NCI-H748 (cell line): ENCODE results near the gene DNPEP.
"Not testable (repeated sequence)": the region's sequence is repeated elsewhere in the genome, so short reads cannot be mapped to it uniquely, and the experiment has no call there.

ENCODE experiments used
- DNase-seq: peaks from one replicate; lab custom pipeline; 2025; ENCODE audit not compliant: unreplicated experiment; lab: John Stamatoyannopoulos, UW

DNPEP gene

DNA sequence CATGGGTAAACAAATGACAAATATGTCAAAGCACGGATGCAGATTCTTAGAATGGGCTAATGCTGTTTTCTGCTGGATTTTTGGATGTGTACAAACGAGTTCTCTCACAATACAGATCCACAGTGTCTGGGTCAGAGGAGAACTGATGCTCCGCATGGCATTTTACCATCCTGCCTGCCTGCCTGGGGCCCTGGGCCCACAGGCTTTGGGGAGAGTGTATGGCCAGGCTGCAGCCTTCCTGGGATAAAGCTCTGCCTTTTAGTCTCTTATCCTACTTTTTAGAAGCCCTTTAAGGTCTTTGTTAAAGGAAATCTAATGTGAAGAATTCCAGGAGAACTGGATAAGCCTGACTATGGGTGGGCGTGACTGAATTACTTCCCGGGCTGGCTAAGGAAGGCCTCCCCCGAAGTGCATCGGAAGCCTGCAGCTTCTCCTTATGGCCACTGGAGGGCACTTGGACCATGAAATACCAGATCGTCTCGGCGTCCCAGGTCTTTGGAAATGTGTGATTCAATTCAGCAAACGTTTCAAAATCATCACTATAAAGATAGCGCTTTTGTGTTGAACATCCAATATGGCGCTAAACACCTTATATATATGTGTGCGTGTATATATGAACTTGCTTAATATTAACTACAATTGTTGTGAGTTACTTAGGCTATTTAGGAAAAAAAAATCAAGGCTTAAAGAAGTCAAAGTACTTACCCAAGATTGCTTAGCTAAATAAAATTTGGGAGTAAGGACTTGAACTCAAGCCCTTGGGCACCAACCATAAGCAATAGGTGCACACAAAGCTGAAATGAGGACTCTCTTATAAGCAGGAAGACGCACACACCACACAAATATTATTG, 15.2 kb upstream of the DNPEP start:
- DNase-seq, result peak; percentile 82

DNA sequence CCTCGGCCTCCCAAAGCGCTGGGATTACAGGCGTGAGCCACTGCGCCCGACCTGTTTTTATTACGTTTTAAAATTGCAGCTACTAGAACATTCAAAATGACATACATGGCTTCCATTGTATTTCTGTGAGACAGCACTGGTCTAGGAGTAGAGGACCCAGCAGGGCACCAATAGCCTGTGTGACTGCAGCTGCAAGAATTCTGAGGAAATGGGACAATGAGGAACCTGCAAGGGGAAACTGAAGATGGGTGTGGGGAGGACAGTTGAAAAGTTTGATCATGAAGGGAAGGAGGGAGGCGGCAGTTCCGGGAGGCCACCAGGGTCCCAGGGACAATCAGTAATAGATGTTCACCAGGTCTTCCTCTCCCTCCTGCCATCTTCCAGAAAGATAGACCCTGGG, 13.9 kb upstream of the DNPEP start:
- DNase-seq, result no peak

- no peak for DNase-seq
Observed at GRCh38 chr2:219400562-219400961, 12.8 kb upstream of the DNPEP start.

DNA sequence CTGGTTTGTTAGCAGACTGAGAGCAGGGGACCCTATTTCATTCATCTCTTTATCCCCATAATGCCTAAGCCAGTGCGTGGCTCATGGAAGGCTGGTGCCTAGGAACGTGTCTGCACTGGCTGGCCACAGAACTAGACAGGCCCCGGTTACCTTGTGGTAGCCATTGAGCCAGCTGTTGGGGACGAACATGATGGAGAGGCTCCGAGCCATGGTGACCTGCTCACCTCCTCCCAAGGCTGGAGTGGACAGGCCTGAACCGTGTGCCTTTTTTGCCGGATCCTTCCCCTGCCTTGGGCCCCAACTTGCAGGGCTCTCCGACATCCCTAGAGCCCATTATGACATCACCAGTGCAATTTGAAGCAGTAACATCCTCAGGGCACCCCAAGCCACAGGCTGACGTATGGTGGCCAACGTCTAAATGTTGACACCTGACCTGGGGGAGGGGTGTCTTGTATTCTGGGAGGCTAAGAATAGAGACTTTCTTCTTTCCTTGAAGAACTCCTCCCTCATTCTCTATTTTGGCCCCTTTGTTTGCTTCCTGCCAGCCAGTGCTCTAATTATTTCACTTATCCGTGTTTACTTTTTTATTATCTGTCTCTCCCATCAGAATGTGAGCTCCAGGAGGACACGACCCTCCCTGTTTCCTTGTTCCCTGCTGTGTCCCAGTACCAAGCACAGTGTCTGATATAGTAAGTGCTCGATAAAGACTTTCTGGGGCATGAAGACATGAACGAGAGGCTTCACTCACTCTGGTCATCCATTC, 12.2 kb upstream of the DNPEP start:
- peak; percentile 30 for DNase-seq

- DNase-seq, result peak; percentile 77
Observed at GRCh38 chr2:219398721-219399363, 11.1 kb upstream of the DNPEP start.

DNA sequence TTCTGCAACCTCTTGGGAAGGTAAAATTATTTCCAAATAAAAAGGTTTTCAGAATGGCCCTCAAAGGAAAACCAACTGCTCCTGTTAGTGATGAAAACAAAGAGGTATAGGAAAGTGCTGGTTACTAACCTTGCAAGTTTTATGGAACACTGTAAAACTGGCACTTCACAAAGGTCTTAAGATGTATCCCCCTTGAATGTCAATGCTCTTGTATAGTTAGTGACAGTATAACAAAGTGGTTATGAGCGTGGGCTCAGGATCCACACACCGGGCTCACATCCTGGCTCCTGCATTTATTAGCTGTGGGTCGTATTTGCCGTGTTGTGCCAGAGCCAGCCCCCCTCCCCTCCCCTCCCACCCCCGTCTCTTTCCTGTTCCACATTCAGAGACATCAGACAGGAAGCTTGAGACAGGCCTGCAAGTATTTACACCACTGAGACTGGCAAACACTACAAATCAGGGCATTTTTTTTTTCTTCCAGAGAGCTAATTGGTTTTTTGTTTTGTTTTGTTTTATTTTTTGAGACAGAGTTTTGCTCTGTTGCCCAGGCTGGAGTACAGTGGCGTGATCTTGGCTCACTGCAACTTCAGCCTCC, 9.2 kb upstream of the DNPEP start:
- DNase-seq, result no peak

DNA sequence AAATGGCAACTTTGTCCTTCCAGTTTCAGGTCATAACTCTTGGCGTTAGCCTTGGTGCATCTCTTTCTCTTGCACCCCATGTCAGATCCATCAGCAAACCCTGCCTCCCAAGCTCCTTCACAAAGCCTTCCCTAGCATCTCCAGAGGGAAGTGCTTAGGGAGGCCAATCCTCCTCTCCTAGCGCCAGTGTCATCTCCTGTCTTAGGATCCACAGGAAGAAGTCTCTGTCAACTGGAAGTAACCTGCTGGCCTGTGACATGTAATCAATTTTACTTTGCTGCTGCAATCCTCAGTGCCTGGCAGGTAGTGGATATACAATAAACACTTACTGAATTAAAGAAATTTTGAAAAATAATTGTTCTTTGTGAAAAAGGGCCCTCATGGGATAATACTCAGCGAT, 7.9 kb upstream of the DNPEP start:
- no peak for DNase-seq

DNA sequence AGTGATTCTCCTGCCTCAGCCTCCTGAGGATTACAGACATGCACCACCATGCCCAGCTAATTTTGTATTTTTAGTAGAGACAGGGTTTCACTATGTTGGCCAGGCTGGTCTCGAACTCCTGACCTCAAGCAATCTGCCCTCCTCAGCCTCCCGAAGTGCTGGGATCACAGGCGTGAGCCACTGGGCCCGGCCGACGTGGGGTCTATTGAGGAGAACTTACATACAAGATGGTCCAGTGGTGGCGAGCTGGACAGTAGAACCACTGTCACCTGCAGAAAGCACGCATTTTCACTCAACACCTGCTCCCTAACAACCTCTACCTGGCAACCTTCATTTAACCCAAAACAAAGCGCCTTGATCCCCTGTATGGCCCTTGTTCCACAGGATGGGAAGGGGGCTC, 7.3 kb upstream of the DNPEP start:
- DNase-seq, result not testable (repeated sequence)

DNA sequence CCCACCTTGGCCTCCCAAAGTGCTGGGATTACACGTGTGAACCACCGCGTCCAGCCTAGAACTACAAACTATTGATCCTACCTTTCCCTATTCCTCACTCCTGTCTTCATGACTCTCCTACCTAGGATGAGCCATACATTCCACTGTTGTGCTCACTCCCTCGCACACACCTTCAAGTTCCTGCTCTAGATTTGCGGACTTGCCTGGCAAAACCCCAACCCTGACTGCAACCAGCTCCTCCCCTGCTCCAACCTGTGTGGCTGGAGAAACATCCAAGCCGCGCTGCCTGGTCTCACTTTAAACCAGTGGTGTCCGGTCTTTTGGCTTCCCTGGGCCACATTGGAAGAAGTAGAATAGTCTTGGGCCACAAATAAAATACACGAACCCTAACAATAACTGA, 5.0 kb upstream of the DNPEP start:
- no peak for DNase-seq

DNA sequence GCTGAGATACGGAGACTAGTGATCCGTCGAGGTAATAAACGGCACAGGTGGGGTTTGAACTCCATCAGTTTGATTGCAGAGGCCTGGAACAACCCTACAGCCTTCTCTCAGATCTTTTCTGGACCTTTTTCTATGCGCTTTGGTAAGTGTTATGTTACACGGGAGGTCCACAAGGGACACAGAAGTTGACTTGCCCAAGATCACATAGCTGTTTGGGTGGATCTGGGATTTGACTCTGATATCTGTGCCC, 1.1 kb upstream of the DNPEP start:
- DNase-seq, result no peak

DNA sequence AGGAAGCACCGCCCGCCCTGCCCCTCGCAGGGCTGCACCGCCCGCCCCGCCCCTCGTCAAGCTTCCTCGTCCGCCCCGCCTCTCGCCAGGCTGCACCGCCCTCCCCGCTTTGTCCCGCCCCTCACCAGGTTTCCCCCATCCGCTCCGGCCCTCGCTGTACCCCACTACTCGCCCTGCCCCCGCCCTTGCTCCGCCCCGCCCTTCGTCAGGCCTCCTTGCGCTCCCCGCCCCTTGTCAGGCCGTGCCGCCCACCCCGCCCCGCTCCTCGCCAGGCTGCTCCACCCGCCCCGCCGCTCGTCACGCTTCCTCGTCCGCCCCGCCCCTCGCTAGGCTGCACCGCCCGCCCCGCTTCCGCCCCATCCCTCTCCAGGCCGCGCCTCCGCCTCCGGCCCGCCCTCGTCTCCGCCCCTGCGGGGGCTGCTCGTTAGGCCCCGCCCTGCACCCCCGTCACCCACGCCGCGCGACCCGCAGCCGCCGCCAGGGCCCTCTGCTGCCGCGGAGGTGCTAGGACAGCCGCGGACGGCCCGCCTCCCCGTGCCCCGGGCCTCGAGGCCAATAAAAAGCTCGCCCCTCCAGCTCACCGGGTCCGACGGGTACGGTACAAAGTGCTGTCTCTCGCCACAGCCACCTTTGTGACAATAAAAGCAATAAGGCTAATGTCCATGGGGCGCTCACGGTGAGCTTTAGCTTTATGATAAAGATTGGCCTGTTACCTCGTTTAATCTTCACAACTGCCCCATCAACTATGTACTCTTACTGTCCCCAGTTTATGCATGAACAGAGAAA, 602 bp upstream of the DNPEP start:
- peak; percentile 93 for DNase-seq

GRCh38 chr2:219386532-219387280, 1.0 kb downstream of the DNPEP start:
- peak; percentile 45 for DNase-seq

DNA sequence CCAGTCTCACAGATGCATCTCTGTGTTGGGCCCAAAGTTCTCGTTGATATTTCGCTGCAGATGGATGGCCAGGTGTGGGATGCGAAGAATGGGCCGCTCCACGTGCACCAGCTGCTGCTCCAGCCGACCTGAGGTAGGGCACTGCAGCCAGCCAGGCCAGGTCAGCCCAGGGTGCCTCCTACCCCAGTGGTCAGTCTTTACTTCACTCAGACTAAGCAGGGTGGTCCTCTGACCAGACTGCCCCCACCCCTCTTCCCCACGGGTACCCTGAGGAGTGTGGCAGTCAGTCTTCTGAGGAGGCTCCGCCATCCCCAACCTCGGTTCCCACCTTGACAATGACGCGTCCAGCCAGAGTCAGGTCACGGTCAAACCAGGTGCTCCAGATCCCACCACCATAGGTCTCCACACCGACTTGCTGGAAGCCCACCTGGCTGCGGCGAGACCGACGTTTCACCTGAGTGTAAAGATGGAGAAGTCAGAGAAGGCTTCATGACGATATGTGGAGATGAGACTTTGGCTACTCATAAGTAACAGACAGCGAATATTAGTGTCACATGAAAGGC, 1.7 kb downstream of the DNPEP start:
- no peak for DNase-seq

DNA sequence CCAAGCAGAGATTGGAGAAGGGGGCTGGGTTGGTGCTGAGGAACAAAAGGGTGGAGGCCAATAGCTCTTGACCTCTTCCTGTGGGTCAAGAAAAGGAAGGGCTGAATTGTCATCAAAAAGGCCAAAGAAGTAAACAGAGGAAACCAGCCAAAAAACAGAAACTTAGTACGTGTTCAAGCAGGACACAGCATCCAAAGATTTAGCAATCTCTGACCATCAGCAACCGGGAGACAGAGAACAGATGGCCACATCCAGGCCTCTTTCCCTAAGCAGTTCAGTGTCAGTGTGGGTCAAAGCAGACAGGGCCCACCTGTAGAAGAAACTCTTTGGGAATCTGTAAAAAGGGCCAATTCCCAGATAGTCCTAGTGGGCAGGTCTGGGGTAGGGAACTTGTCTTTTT, 2.9 kb downstream of the DNPEP start:
- DNase-seq, result no peak

DNA sequence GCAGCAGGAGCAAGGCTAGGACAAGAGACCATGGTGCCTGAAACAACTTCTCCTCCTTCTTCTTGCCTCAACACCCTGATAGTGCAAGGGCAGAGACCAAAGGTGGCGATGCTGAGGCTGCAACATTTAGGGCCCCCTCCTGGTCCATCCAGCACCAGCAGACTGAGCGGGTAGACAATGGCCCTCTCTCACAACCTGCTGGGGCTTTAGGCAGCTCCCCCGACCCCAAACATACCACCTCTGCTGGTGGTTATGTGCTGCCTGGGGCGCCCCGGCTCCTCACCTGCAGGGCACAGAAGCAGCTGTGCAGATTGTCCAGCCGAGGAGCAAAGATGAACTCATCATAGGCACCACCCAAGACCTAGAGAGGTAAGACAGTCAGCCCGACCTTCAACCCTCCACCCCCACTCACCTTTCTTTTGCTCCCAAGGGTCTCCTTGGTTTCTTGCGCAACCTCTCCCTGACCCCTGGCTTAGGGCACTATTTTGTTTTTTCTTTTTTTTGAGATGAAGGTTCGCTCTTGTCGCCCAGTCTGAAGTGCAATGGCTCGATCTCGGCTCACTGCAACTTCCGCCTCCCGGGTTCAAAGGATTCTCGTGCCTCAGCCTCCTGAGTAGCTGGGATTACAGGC, 3.5 kb downstream of the DNPEP start:
- DNase-seq, result no peak

DNA sequence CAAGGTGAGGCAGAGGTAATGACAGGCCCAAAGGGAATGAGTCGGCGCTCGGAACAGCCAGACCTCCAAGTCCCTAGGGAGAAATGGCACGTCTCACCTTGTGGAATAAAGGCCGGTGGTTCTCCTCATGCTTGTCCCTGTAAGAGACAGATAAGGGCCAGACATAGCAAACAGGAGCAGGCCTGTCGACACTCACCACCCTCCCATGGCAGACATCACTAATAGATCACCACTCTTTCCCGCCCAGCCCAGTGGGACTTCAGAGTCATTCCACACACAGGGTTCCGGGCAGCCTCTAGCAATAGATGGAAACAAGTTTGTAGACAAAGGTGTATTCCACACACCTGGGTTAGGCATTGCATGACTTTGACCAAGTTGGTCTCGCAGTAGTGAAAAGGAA, 6.3 kb downstream of the DNPEP start:
- no peak for DNase-seq

- DNase-seq, result no peak
Observed at GRCh38 chr2:219380926-219381325, 6.8 kb downstream of the DNPEP start.

DNA sequence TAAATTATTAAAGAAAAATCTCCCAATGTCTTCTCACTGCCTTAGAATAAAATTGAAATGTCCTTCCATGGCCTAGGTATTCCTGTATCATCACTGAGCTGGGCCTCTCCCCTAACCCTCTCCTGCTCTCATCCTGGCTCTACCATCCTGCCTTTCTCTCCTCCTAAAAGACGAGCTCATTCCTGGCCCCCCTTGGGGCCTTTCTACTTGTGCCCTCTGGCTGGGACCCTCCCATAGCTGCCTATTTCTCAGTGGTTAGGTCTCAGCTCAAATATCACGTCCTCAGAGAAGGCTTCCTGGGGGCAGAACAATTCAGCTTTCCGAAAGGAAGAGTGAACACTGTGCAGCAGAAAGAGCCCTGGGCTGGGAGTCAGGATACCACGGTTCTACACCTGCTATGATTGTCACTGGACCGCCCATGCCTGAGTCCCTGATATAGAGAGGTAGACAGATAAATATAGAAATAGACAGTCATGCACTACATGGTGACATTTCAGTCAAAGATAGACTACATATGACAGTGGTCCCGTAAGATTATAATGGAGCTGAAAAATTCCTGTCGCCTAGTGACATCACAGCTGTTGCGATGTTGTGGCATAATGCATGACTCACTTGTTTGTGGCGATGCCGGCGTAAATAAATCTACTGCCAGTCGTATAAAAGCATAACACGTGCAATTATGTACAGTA, 9.4 kb downstream of the DNPEP start:
- DNase-seq, result no peak

DNA sequence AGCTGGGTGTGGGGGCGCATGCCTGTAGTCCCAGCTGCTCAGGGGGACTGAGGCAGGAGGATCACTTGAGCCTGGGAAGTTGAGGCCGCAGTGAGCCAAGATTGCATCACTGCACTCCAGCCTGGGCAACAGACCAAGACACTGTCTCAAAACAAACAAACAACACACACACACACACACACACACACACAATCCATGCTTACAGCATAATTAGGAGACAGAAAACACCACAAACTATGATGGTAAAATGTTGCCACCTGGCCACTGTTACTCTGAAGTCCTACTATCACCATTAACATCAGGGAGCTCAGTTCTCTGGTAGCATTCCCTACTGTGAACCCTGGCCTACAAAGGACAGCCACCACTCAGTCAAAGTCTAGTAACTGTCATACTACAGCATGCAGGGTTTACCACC, 18.3 kb downstream of the DNPEP start:
- DNase-seq, result no peak
